HFFc6 (cell line): ENCODE results near the gene FAM168B. TPM values are rescaled to one million over a fixed set of nuclear protein-coding genes. Genes with fewer than 3 reads are reported as not detected.
"Not testable (repeated sequence)": the region's sequence is repeated elsewhere in the genome, so short reads cannot be mapped to it uniquely, and the experiment has no call there.

Source experiments
- DNase-seq: peaks from one replicate; pipeline ENCODE4 v3.0.0-alpha.2; 2018
- H3K27ac Mint-ChIP-seq: 2 replicates; pipeline ENCODE4 v1.8.0; 2020; ENCODE audit warnings: mild to moderate bottlenecking, mixed read lengths
- H3K27me3 Mint-ChIP-seq: 2 replicates; pipeline ENCODE4 v1.8.0; 2021; ENCODE audit warnings: mild to moderate bottlenecking, moderate library complexity, mixed read lengths; ENCODE audit not compliant: insufficient read depth
- H3K36me3 Mint-ChIP-seq: 2 replicates; pipeline ENCODE4 v1.8.0; 2021; ENCODE audit warnings: low read depth, mixed read lengths
- H3K4me1 Mint-ChIP-seq: 2 replicates; pipeline ENCODE4 v1.8.0; 2020; ENCODE audit warnings: low read depth, mixed read lengths
- H3K4me3 Mint-ChIP-seq: 2 replicates; pipeline ENCODE4 v1.8.0; 2020; ENCODE audit warnings: mild to moderate bottlenecking, moderate library complexity, mixed read lengths
- H3K9me3 Mint-ChIP-seq: 2 replicates; pipeline ENCODE4 v1.8.0; 2020; ENCODE audit warnings: mild to moderate bottlenecking, mixed read lengths
- CTCF ChIP-seq: fragments of 200-600 bp; sonication (generic); IDR thresholded peaks from 2 replicates; pipeline ENCODE4 v1.5.0; 2021; ENCODE audit warnings: antibody characterized with exemption, mild to moderate bottlenecking
- total RNA-seq, 6 experiments: library from RNA; stranded (reverse); fragmentation: NEBNext Ultra II Directional; extraction: Animal tissue kit (Norgen Biotek cat#: 25700); gene quantifications; 2 replicates in 1 of 6; 3 replicates in 5 of 6; pipeline ENCODE4 v1.2.3, GENCODE V29; 2021

The FAM168B gene
- total RNA-seq, 6 experiments from 2014 or later = 87.2 to 103 (median 95.3) TPM

- H3K27ac Mint-ChIP-seq = no peak overlapping the region
- H3K27me3 Mint-ChIP-seq = no peaks in the 10 kb centered on the region
- peaks cover 14% of the 10 kb centered on the region for H3K4me1 Mint-ChIP-seq
- no peak for DNase-seq
- H3K4me3 Mint-ChIP-seq = no peak overlapping the region
- TF ChIP-seq CTCF = no peak
- no peaks in the 10 kb centered on the region for H3K9me3 Mint-ChIP-seq
- H3K36me3 Mint-ChIP-seq = peaks cover 38% of the 10 kb centered on the region
Measured at GRCh38 chr2:131122496-131122895, 29.2 kb upstream of the FAM168B start.

- Mint-ChIP-seq H3K27me3 (no peaks in the 10 kb centered on the region), H3K27ac (no peak overlapping the region), H3K4me3 (no peak overlapping the region), H3K4me1 (peaks cover 14% of the 10 kb centered on the region), H3K9me3 (no peaks in the 10 kb centered on the region), H3K36me3 (peaks cover 34% of the 10 kb centered on the region)
- DNase-seq = peak; percentile 12
- TF ChIP-seq CTCF = no peak
Measured at GRCh38 chr2:131121464-131121863, 28.2 kb upstream of the FAM168B start.

GRCh38 chr2:131120815-131121317 is 27.6 kb upstream of the FAM168B start:
- Mint-ChIP-seq H3K4me1 (peaks cover 19% of the 10 kb centered on the region), H3K36me3 (peaks cover 38% of the 10 kb centered on the region), H3K4me3 (no peak overlapping the region), H3K27me3 (no peaks in the 10 kb centered on the region), H3K27ac (no peak overlapping the region), H3K9me3 (no peaks in the 10 kb centered on the region)
- no peak for DNase-seq
- TF ChIP-seq CTCF = no peak

- peak overlapping the region; percentile 1; the same call in 1 of the 2 replicates for H3K27ac Mint-ChIP-seq
- DNase-seq = no peak
- H3K4me1 Mint-ChIP-seq = peaks cover 54% of the 10 kb centered on the region
- H3K4me3 Mint-ChIP-seq = no peak overlapping the region
- no peaks in the 10 kb centered on the region for H3K9me3 Mint-ChIP-seq
- peaks cover 50% of the 10 kb centered on the region for H3K36me3 Mint-ChIP-seq
- TF ChIP-seq CTCF = no peak
- H3K27me3 Mint-ChIP-seq = no peaks in the 10 kb centered on the region; the same call in 1 of the 2 replicates
Measured at GRCh38 chr2:131115752-131116151, 22.5 kb upstream of the FAM168B start.

GRCh38 chr2:131114950-131115349 is 21.7 kb upstream of the FAM168B start:
- not testable (repeated sequence) for H3K27ac Mint-ChIP-seq, H3K9me3 Mint-ChIP-seq, H3K4me3 Mint-ChIP-seq, DNase-seq, H3K27me3 Mint-ChIP-seq
- peaks cover 53% of the 10 kb centered on the region for H3K36me3 Mint-ChIP-seq
- peaks cover 57% of the 10 kb centered on the region for H3K4me1 Mint-ChIP-seq

GRCh38 chr2:131113566-131114227 is 20.4 kb upstream of the FAM168B start:
- H3K36me3 Mint-ChIP-seq = peaks cover 54% of the 10 kb centered on the region
- no peaks in the 10 kb centered on the region; the same call in 1 of the 2 replicates for H3K27me3 Mint-ChIP-seq
- no peak for DNase-seq
- H3K9me3 Mint-ChIP-seq = no peaks in the 10 kb centered on the region
- no peak for TF ChIP-seq CTCF
- no peak overlapping the region for H3K4me3 Mint-ChIP-seq
- H3K4me1 Mint-ChIP-seq = peaks cover 57% of the 10 kb centered on the region
- no peak overlapping the region for H3K27ac Mint-ChIP-seq
